NCI-H2081 treated with DMSO at 0.1 percent for 48 hours (cell line): ENCODE measurements around the gene CLEC2A.

Source experiments
- DNase-seq: peaks from one replicate; lab custom pipeline; 2025; lab: John Stamatoyannopoulos, UW

Gene CLEC2A

DNA sequence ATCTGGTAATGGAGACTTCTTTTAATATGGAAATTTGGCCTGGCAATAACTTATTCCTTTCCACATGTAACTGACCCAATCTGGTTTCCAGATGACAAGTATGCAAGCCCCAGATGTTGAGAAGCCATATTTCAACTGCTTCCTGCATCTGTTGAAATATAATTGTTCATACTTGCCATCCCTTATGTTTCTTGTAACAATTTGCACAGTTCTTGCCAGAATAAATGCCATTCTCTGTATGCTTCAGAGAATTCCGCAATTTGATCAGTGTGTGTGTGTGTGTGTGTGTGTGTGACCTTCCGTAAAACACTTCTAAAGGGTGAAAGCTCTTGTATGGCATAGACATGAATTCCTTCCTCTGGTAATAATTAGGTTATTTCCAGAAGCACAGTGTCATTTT lies 1.8 kb upstream of the CLEC2A start:
- no peak for DNase-seq

DNA sequence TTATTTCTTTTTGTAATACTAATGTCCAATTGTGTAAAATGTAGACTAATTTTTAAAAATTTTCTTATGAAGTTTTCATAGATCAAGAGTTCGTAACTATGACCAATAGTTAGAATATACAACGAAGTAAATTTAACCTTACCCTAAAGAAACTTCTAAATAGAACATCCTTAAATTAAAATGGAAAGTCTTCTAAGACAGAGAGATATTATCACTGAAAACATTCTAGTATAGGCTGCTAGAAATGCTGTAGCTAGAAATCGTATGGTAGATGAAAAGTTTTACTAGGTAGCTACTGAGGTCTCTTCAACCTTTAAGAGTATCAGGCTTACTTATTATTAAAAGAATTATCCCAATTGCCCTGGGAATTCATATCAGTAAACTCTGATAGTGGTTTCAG lies 925 bp downstream of the CLEC2A start:
- no peak for DNase-seq

DNA sequence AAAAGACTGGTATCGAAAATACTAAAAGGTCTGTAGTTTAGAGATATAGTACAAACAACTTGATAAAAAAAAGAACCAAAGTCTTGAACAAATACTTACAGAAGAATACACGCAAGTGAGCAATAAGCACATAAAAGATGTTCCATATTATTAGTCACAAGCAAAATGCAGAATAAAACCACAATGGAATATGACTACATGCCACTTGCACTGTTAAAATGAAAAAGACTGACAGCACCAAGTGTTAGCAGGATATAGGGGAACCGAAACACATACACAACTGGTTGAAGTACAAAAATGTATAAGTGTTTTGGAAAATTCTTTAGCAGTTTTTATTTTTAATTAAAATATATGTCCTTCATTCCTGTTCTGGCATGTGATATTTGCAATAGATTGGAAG lies 3.6 kb downstream of the CLEC2A start:
- no peak for DNase-seq

GRCh38 chr12:9926876-9927275 lies 5.3 kb downstream of the CLEC2A start:
- DNase-seq, result no peak

DNA sequence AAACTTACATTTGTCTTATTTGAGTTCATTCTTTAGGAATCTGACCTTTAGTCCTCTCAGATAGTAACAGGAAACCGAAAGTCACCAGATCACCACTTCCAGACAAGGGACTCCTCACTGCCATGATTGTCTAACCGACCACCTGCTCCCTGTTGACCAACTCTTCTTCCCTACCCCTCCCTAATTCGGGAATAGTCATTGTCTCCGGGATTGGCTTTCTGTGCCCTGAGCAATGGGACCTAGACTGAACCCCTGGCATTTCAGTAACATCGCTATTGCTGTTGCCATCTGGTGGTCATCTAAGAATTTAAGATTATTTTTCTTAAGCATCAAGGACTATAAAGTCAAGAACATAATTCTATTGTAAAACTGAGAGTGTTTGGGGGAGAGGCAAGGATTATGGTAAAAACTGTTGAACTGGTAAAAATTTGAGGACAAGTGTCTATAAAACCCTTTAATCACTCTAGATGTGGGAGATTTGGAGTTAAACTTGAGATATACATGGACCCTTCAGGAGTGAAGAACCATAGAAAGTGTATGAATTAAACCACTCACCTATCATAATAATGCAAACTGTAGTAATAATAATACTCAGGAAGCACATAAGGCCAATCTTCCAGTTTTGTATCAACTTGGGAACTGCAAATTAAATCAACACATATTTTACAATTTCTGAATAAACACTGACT lies 6.3 kb downstream of the CLEC2A start:
- no peak for DNase-seq

DNA sequence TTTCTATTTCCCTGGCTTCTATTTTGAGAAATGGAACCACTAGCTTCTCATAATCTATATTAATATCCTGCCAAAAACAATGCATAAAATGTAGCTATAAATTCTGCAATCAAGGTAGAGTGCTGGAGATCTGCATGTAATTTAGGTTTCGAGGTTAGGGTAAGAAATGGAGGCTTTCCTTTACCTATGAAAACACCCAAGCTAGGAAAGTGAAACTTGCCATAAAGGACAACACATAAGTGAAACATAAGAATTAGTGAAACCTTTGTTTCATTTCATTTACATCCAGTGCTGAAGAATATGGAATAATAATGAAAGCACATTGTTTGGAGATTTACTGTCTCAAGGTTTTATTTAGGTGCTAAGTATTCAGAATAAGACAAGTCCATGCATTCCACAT lies 9.7 kb downstream of the CLEC2A start:
- DNase-seq, result no peak

DNA sequence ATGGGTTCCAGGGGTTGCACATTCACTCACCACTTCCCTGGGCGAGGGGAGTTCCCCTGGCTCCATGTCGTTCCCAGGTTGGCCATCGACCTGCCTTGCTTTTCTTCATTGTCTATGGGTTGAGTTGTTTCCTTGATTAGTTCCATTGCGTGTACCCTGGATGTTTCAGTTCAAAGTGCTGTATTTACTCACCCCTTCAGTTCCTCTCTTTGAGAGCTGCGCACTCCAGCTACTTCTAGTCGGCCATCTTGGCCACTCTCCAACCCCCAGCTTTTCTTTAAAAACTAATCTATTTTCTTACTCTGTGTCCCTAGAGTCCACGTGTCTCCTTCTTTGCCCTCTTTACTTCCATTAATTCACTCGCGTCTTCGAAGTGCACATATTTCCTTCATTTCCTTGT lies 11.7 kb downstream of the CLEC2A start:
- no peak for DNase-seq

DNA sequence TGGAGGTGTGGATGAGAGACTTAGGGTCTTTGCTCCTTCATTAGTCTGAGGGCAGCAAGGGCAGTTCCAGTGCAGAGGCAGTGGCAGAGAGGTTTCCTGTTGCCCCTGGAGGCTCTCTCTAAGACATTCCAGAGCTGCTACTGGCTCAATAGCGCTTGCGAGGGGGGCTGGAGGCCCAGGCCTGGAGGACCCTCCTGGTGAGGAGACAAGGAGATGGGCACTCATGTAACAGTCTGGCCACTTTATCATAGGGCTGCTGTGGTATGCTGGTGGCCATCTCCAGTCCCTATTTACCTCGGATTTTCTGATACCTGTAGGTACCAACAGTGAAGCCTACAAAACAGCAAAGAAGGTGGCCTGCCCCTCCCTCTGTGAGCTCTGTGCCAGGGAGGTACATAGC lies 12.7 kb downstream of the CLEC2A start:
- no peak for DNase-seq

- no peak for DNase-seq
Observed at GRCh38 chr12:9911708-9912107, 20.5 kb downstream of the CLEC2A start.

GRCh38 chr12:9910716-9911421 lies 21.3 kb downstream of the CLEC2A start:
- DNase-seq, result no peak

DNA sequence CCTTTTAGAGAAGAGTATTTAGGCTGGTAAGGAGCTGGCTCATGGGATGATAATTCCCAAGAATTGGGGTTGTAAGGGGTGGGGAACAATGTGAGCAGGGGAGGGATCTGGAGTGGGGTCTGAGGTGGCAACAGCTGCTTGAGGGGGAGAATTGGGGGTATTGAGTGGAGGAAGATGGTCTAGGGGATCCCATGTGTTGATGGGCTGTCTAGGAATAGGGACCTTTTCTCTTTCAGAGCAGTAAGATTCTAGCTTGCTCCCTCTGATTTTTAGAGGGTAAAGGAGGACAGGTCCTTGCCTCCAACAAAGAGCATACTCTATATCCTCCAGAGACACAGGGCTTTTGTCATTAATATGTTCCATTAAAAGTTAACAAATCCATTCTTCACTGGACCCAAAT lies 22.4 kb downstream of the CLEC2A start:
- no peak for DNase-seq

DNA sequence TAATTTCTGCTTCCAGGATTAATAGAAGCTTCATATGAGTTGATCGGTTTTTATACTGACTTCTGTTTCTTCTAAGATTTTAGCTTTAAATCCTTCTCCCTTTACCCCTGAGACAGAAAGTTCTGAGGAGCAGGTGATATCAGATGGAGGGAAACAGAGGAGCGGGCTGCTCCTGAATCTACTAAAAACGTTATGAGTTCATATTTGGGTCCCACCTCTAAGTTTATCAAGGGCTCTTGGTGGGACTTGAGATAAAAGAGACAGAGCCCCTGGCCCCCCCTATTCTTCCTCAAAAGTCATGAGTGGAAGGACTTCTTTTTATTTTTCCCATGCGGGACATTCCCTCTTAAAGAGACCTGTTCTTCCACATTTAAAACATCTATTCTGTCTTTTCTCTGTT lies 23.8 kb downstream of the CLEC2A start:
- DNase-seq, result no peak

GRCh38 chr12:9907769-9908168 lies 24.4 kb downstream of the CLEC2A start:
- no peak for DNase-seq

DNA sequence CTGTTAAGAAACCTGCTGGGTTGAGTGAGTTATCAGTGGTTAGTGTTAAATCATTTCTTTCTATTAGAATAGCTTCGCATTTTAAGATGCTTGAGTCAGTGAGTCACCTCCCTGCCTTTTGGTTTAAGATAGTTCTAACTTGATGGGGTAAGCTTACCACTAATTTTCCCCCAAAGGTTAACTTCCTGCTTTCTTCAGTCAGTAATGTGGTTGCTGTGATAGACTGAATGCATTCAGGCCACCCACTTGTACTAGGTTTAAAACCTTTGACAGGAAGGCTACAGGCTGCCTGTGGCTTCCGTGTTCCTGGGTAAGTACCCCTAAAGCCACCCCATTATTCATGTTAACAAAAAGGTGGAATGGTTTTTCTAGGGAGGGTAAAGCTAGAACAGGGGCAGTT lies 25.3 kb downstream of the CLEC2A start:
- DNase-seq, result no peak

- no peak for DNase-seq
Observed at GRCh38 chr12:9902539-9903228, 29.5 kb downstream of the CLEC2A start.

GRCh38 chr12:9900930-9901329 lies 31.2 kb downstream of the CLEC2A start:
- DNase-seq, result no peak

GRCh38 chr12:9899209-9899608 lies 33.0 kb downstream of the CLEC2A start:
- DNase-seq, result no peak

DNA sequence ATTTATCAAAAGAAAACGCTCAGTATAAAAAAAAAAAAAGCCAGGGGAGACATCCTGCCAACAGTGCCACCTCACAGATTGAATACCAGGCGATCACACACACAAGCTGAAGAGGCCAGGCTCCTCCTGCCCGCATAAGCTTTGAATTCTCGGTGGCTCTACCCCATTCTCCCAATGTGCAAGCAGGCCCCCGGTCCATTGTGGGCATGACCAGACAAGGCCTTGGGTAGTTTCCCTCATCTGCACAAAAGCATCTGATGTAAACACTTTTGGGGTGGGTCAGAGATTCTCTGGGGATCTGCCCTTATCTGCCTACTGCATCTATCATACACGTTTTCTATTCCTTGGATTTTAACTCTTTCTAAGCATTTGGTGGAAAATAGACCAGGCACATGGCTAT lies 34.6 kb downstream of the CLEC2A start:
- DNase-seq, result no peak

GRCh38 chr12:9895215-9895971 lies 36.8 kb downstream of the CLEC2A start:
- no peak for DNase-seq

DNA sequence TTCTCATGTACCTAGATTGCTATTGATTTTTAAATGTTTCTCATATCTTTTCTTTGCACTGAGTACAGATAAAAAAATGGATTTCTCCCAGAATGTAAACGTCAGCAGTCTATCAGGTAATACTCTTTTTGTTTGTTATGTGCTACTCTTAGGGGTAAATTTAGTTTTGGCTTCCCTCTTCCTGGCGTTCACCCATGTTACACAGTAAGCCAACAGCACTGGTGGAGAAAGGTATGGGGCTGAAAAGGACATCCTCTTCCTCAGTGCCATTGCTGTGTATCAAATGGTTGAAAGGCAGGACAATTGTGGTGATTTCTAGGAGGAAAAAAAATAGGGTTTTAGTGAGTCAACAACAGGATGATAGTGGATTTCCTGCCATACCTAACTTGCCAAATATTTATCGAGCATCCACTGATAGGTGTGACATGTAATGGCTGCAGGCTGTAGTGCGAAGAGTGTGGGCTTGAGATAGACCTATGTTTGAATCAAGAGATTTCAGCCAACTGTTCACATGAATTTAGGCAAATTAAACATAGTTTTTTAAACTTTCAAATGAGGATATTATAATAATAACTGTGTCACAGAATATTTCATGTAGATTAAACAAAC lies 43.4 kb downstream of the CLEC2A start:
- DNase-seq, result no peak

DNA sequence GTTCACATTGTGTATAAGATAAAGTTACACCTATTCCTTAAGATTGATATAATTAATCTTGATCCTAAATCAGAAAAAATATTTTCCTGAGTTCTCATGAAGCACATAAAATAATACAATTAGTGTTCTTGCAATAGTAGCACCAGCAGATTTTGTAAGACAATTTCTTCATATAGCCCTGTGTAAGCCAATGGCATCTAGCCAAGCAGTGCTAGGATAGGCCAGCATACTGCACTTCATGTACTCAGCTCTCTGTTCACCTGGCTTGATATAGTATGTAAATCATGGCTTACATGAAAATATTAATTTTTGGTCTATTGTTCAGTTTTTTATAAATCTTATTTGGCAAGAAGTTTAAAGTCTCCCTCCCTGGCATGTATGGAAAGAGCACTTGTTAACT lies 49.0 kb downstream of the CLEC2A start:
- no peak for DNase-seq

DNA sequence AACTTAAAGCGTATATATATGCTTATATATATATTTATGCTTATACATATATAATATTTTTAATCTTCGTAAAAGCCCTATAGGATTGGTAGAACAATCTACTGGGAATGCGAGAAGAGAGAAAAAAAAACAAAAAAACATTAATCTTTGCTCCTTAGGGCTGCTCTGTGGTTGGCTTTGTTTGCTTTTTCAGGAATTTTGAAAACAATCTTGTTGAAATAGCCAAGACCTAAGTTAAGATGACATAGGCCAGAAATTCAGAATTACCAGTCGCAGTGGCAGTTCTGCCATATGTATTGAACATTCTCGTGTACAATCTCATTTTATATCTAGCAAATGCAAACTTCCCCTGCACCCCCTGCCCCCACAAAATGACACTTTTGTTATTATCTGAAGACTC lies 50.2 kb downstream of the CLEC2A start:
- no peak for DNase-seq
